Suprapubic skin (tissue), 4 donors: ENCODE results near the gene MYO7B. TPM values are rescaled to one million over a fixed set of nuclear protein-coding genes. Genes with fewer than 3 reads are reported as not detected.
A peak's percentile ranks its signal among the peaks of the same experiment; 100 is the strongest.

Experiments used
- DNase-seq, 2 donors: peaks; one replicate each; pipeline ENCODE4 v3.0.0-alpha.2; 2019; ENCODE audit warnings: low spot score in 2 of 2
- H3K27ac ChIP-seq: fragments of 200-600 bp; sonication (generic); one replicate; pipeline ENCODE4 v1.5.1; 2019
- H3K27me3 ChIP-seq: fragments of 200-600 bp; sonication (generic); one replicate; pipeline ENCODE4 v1.5.1; 2019
- H3K36me3 ChIP-seq: fragments of 200-600 bp; sonication (generic); one replicate; pipeline ENCODE4 v1.5.1; 2019
- H3K4me1 ChIP-seq: fragments of 200-600 bp; sonication (generic); one replicate; pipeline ENCODE4 v1.5.1; 2019
- H3K4me3 ChIP-seq: fragments of 200-600 bp; sonication (generic); one replicate; pipeline ENCODE4 v1.5.1; 2019; ENCODE audit warnings: mild to moderate bottlenecking
- H3K9me3 ChIP-seq: fragments of 200-600 bp; sonication (generic); one replicate; pipeline ENCODE4 v1.5.1; 2019
- EP300 ChIP-seq: sonication (generic); formaldehyde crosslinking; IDR thresholded peaks from one replicate; pipeline ENCODE4 v1.6.1; 2017; ENCODE audit warnings: antibody characterized with exemption
- POLR2A ChIP-seq, 2 donors: fragments of 450-650 bp; IDR thresholded peaks; one replicate each; pipeline ENCODE4 v1.6.1; 2017; ENCODE audit warnings: antibody characterized with exemption in 2 of 2, mild to moderate bottlenecking in 2 of 2, moderate library complexity in 2 of 2
- POLR2AphosphoS5 ChIP-seq, 3 donors: sonication (generic); formaldehyde crosslinking; IDR thresholded peaks; one replicate each; pipeline ENCODE4 v1.6.1; 2017; ENCODE audit warnings: antibody characterized with exemption in 3 of 3
- WGBS: methylation state at CpG from one replicate; pipeline ENCODE4 v1.1.5; 2018; 5-methylcytosine and 5-hydroxymethylcytosine counted together
- total RNA-seq, 4 donors: library from RNA; depleted of rRNA; stranded (reverse); fragments of >200 nt; gene quantifications; one replicate each; pipeline ENCODE4 v1.1.0, GENCODE V29; 2016
- TF ChIP-seq, protein P1 (sequence below), 2 donors: fragments of 200-600 bp in 1 of 2; fragments of 450-650 bp in 1 of 2; sonication (generic) in 1 of 2; IDR thresholded peaks; one replicate each; pipeline ENCODE4 v1.5.1; 2016 to 2019; ENCODE audit warnings: antibody characterized with exemption in 2 of 2, mild to moderate bottlenecking in 1 of 2, moderate library complexity in 1 of 2

The MYO7B gene
- total RNA-seq, 4 donors from 2014 or later, result 0.72 to 4.7 (median 3.6) TPM

DNA sequence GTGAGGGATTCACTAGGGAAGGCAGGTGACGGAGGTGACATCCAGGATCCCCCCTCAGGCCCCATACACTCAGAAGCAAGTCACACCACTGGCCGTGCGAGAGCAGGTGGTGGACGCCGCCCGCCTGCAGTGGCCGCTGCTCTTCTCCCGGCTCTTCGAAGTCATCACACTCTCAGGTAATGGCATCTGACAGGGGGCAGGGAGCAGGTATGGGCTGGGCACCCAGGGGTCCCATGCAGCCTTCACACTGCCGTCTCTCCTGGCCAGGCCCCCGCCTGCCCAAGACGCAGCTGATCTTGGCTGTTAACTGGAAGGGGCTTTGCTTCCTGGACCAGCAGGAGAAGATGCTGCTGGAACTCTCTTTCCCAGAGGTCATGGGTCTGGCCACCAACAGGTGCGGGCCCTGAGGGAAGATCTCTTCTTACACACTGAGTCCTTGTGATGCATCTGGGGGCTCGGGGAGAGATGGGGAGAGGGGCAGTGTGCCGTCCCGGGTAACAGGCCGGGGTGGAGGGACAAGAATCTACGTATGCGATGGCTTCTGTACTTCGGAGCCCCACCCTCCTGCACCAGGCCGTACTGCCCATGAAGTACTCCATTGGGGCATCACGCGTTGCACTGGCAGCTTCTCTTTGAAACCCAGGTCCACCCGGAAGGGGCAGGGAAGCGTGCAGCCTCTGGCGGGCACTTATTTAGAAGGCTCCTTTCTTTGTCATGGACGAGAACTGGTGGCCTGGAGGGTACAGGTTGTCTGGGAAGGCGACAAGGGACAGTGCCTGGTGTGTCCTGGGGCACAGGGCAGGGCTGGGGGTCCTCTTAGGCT is 91.6 kb downstream of the MYO7B start:
- Histone ChIP-seq H3K4me1 (no peaks in the 10 kb centered on the region), H3K36me3 (no peaks in the 10 kb centered on the region), H3K27me3 (peaks cover 9% of the 10 kb centered on the region), H3K9me3 (no peaks in the 10 kb centered on the region), H3K27ac (no peak overlapping the region), H3K4me3 (no peak overlapping the region)
- TF ChIP-seq, protein P1, sequence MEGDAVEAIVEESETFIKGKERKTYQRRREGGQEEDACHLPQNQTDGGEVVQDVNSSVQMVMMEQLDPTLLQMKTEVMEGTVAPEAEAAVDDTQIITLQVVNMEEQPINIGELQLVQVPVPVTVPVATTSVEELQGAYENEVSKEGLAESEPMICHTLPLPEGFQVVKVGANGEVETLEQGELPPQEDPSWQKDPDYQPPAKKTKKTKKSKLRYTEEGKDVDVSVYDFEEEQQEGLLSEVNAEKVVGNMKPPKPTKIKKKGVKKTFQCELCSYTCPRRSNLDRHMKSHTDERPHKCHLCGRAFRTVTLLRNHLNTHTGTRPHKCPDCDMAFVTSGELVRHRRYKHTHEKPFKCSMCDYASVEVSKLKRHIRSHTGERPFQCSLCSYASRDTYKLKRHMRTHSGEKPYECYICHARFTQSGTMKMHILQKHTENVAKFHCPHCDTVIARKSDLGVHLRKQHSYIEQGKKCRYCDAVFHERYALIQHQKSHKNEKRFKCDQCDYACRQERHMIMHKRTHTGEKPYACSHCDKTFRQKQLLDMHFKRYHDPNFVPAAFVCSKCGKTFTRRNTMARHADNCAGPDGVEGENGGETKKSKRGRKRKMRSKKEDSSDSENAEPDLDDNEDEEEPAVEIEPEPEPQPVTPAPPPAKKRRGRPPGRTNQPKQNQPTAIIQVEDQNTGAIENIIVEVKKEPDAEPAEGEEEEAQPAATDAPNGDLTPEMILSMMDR (IDR thresholded peaks at IDR 0.05), result no peak
- TF ChIP-seq EP300 (no peak), POLR2AphosphoS5 (IDR thresholded peaks at IDR 0.05) (no peak), POLR2A (IDR thresholded peaks at IDR 0.05) (no peak)
- DNase-seq, result peak in 1 of 2 donors; percentile 48
- 90% methylated on average over 13 of the region's 28 CpGs for WGBS

DNA sequence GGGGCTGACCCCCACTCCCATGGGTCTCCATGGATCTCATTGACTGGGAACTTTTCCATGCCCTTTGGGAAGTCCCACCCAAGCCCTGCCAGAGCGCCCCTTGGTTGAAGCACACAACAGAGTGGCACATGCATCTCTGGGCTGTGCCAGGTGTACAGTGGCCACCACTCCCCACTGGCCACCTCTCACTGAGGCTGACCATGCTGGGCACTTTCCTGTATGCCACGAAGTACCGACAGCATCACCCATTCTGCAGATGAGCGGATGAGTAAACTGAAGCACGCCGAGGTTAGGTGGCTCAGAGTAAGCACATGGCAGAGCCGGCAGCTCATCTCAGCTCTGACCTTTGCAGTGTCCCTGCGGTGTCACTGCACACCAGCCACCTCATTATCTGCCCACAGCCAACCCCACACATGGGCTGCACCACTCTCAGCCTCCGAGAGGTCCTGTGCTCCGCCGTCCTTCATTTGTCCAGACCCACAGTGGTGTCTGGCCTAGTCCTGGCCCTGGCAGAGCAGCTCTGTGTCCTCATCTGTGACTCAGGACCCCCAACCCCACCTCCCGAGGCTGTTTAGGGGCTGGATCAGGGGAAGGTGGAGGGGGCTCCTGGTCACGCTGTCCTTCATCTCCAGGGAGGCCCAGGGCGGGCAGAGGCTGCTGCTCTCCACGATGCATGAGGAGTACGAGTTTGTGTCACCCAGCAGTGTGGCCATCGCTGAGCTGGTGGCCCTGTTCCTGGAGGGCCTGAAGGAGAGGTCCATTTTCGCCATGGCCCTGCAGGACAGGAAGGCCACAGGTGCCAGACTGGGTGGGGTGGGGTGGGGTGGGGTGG is 92.5 kb downstream of the MYO7B start:
- Histone ChIP-seq H3K36me3 (no peaks in the 10 kb centered on the region), H3K27ac (no peak overlapping the region), H3K4me3 (no peak overlapping the region), H3K4me1 (no peaks in the 10 kb centered on the region), H3K9me3 (no peaks in the 10 kb centered on the region), H3K27me3 (peaks cover 9% of the 10 kb centered on the region)
- peak in 1 of 2 donors; percentile 46 for DNase-seq
- TF ChIP-seq POLR2A (IDR thresholded peaks at IDR 0.05), result no peak
- TF ChIP-seq, protein P1 (IDR thresholded peaks at IDR 0.05), result no peak
- TF ChIP-seq EP300, result no peak
- TF ChIP-seq POLR2AphosphoS5 (IDR thresholded peaks at IDR 0.05), result no peak
- 92% methylated on average over 9 of the region's 18 CpGs for WGBS

DNA sequence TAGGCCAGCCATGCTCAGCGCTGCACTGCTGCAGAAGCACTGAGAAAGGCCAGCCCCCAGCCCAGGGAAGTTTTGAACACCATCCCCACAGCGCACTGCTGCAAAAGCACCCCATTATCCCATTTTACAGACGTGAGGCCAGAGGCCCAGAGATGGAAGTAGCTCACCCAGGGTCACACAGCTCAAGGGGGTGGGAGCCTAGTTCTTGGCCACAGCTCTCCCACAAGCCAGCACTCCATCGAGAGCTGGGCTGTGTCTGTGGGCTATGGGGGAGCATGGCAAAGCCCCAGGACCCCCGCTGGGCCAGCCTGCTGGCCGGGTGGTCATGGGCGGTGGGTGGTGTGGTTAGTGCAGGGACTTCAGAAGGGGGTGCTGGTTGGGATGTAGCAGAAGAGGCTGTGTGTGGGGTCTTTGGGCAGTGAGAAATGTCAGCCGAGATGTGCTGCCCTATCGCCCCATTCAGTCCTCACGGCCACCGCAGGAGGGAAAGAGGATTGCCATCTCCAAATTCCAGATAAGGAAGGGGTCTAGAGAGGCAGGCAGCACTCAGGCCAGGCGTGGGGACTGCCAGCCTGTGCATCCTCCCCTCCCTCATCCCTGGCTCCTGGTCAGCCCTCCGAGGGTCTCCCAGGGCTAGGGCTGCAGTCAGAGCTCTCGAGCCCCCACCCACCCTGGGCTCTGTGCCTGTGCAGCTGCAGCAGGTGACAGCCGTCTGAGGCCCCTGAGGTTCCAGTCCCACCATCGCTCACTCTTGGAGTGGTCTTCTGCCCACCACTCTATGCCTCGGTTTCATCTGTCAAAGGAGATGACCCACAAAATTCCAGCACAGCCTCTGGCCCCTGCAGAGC is 93.5 kb downstream of the MYO7B start:
- H3K4me3 ChIP-seq, result no peak overlapping the region
- 90% methylated on average over 14 of the region's 17 CpGs for WGBS
- DNase-seq, result no peak

DNA sequence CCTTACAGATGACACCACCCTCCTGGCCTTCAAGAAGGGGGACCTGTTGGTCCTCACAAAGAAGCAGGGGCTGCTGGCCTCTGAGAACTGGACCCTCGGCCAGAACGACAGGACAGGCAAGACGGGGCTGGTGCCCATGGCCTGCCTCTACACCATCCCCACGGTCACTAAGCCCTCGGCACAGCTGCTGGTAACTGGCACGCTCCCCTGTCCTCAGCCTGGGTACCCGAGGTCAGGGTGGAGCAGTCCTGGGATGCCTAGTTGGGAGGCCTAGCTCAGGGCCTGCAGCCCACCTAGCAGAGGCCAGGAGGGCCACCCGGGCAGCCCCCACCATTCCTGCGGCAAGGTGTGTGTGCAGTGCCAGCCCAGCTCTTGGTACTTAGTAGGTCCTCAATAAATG is 94.2 kb downstream of the MYO7B start:
- no peaks in the 10 kb centered on the region for H3K9me3 ChIP-seq
- H3K27ac ChIP-seq, result no peak overlapping the region
- H3K36me3 ChIP-seq, result no peaks in the 10 kb centered on the region
- TF ChIP-seq POLR2AphosphoS5 (IDR thresholded peaks at IDR 0.05) (no peak), POLR2A (IDR thresholded peaks at IDR 0.05) (no peak), EP300 (no peak)
- TF ChIP-seq, protein P1 (IDR thresholded peaks at IDR 0.05), result no peak
- peaks cover 9% of the 10 kb centered on the region for H3K27me3 ChIP-seq
- WGBS, result 81% methylated on average over 3 of the region's 9 CpGs
- H3K4me3 ChIP-seq, result no peak overlapping the region
- no peak for DNase-seq
- peaks cover 13% of the 10 kb centered on the region for H3K4me1 ChIP-seq

More for the DNA sequence above, 93.5 kb downstream of the MYO7B start:
- H3K36me3 ChIP-seq, result no peaks in the 10 kb centered on the region
- no peaks in the 10 kb centered on the region for H3K9me3 ChIP-seq
- no peak for TF ChIP-seq POLR2AphosphoS5 (IDR thresholded peaks at IDR 0.05)
- no peak for TF ChIP-seq EP300
- TF ChIP-seq, protein P1 (IDR thresholded peaks at IDR 0.05), result no peak
- no peak for TF ChIP-seq POLR2A (IDR thresholded peaks at IDR 0.05)
- H3K4me1 ChIP-seq, result peaks cover 6% of the 10 kb centered on the region
- peaks cover 9% of the 10 kb centered on the region for H3K27me3 ChIP-seq
- H3K27ac ChIP-seq, result no peak overlapping the region
